ENCODE data around the gene MRAP.

The MRAP gene

DNA sequence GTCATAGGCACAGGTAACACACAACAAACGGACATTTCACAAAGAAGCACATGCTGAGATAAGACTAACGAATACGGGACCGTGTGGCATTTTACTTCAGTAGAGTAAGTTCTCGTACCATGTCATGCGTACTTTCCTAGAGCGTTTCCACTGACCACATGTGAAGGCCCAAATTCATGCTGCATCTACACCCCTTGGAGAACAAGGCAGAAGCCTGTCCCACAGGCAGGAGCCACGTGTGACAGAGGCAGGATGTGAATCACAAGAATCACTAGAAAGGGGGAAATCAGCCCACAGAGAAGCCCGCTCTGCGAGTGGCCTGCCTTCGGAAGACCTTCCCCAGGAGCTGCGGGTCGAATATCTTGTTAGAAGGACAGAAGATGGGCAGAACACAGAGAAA, 52.3 kb downstream of the MRAP start:
- no peak for DNase-seq

DNA sequence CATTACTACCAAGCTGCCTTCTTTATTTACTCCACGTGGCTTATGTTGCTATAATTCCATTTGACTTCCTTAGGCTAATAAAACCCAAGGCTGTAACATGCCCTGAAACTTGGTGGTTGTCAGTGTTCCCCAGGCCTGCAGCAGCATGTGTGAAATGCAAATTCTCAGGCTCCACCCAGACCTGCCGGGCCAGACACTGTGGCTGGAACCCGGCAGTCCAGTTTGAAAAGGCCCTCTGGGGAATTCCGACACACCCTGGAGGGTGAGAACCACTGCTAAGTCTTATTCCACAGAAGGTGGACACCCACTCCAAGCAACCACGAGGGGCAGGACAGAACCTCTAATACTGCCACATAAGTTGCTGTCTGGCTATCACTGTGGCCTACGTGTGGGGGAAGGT, 52.8 kb downstream of the MRAP start:
- DNase-seq = no peak

DNA sequence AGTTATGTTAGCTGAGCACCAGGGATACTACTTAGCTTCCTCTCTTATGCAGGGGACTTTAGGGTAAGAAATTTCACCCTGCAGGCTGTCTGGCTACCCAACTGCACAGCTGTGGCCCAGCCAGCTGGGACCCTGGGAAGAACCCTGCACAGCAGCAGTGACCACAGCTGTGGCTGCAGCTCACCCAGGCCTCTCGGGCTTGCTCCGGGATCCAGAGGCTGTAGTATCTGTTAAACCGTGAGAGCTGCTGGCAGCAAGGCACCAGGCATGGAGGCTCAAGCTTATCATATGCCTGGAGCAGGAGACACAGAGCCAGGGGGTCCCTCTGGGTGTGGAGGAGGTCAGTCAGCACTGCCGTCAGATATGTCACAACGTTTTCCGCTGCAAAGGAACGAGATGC, 53.9 kb downstream of the MRAP start:
- no peak for DNase-seq

DNA sequence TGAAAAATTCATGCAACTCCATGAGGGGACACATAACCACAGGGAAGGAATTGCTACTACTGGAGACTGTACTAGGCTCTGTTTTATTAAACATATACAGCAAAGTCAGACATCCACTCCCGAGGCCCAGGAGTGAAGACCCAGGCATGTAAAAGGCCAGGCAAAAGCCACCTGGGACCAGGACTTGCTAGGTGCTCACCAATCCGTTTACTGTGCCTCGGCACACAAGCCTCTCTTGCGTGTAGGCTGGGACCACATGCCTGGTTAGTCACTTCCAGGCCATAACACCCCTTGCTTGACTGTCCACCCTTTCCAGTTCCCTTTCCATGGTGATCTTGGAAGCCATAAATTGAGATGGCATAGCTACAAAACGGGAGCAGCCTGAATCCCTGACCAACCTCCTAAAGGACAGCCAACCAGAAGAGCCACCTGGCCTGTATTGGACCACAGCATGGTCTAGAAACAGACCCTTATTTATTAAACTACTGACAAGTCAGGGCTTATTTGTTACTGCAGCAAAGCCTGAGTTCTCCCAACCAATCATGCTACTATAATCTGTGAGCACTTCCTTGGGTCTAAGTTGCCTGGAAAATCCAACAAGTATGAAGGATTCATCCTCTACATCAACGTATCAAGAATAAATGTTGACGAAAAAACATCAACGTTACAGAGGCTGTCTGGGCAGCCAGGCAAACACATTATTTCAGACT, 54.5 kb downstream of the MRAP start:
- no peak for DNase-seq

DNA sequence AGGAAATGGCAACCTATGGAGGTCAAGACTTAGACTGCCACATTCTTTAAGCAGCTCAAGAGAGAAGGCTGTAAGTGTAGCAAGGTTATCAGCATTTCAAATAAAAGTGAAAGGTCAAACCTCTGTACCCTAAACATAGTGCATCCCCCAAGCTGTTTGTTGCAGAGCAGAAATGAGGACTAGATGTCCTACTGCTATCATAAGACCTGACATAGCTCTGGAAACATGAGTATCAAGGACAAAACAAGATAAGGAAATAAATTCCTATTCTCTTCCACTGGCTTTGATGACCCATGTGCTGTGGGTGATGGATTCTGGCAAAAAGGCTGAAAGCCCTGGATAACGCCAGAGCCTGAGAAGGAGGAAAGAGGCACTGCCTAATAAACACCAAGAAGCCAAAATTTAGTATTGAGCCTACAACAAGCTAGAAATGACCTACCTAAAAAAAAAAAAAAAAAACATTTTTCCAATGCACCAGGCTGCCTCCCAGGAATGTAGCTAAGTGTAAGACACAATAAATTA, 58.3 kb downstream of the MRAP start:
- DNase-seq = no peak

DNA sequence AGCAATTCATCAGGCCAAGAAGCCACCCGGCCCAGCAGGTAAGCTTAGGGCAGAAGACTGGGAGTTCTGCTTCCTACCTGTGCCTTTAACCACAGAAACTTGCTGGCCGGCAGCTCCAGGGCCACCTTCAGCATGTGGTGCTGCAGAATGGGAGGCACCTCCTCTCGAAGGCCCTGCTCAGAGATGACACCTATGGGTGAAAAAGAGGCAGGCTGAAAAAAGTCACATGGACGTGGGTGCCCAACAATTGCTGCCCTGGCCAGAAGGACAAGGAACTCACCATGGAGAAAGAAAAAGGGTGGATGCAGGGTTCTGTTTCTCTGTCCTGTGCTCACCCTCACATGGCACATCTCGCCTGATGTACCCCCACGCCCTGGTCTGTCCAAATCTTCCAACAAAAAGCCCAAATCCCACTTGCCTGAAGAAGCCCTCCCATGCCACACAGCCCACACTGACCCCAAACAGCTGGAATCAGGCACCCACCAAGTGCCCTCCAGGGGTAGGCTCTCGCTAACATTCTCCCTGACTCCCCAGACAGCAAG, 61.1 kb downstream of the MRAP start:
- no peak for DNase-seq

DNA sequence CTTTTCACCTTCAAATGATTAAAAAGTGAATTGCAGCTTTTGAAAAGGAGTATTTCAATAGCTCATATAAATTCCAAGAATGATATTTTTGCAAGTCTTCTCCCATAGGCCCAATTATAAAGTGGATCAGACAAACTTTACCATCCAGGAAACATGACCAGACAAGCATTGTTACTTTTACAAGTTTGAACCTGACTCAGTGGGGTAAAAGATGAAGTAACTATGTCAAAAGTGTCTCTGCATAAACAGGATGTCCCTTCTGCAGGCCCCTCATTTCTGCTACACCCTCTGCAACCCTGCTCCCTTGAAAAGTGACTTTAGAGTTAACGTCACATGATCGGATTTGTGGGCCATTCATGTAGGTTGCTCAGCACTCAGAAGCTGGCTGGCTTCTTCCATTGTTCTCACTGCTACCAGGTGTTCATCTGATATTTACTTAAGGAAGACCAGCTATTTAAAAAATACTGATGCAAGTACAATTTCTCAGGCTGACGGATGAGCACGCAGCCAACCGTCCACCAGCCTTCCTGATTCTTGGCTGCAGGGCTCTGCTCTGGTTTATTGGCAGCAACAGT, 61.8 kb downstream of the MRAP start:
- DNase-seq = peak; percentile 42

All from DMS153 (cell line).